Activated naive CD8-positive, alpha-beta T cell treated with anti-CD3 and anti-CD28 coated beads, Interleukin-2, amount 10 ng/mL, durations not matched to agents 7 days and 5 days (primary cell): ENCODE data around the gene KRTAP4-9. TPM values are rescaled to one million over a fixed set of nuclear protein-coding genes. Genes with fewer than 3 reads are reported as not detected.
"Not testable (repeated sequence)": the region's sequence is repeated elsewhere in the genome, so short reads cannot be mapped to it uniquely, and the experiment has no call there.

Experiments
- ATAC-seq: fragments of 150-1000 bp; cut with Tn5 transposase; one replicate; pipeline ENCODE4 v1.10.0; 2021; ENCODE audit warnings: low read depth, moderate library complexity
- POLR2A ChIA-PET: fragments of 350-600 bp; sonication (Branson Sonifier 250); formaldehyde crosslinking; loops from one replicate; lab custom pipeline; 2021; ENCODE audit warnings: antibody characterized with exemption; lab: Charles Lee
- DNase-seq: peaks from one replicate; pipeline ENCODE4 v3.0.0; 2021
- H3K27ac Mint-ChIP-seq: one replicate; pipeline ENCODE4 v1.8.0; 2022; ENCODE audit warnings: mild to moderate bottlenecking, mixed read lengths
- H3K27me3 Mint-ChIP-seq: one replicate; pipeline ENCODE4 v1.8.0; 2022; ENCODE audit warnings: mild to moderate bottlenecking, moderate library complexity, mixed read lengths
- H3K36me3 Mint-ChIP-seq: one replicate; pipeline ENCODE4 v1.8.0; 2021; ENCODE audit warnings: mild to moderate bottlenecking, mixed read lengths
- H3K4me1 Mint-ChIP-seq: one replicate; pipeline ENCODE4 v1.8.0; 2021; ENCODE audit warnings: mixed read lengths
- H3K4me3 Mint-ChIP-seq: one replicate; pipeline ENCODE4 v1.8.0; 2022; ENCODE audit warnings: mild to moderate bottlenecking, moderate library complexity, mixed read lengths
- H3K9me3 Mint-ChIP-seq: one replicate; pipeline ENCODE4 v1.8.0; 2021; ENCODE audit warnings: mixed read lengths
- total RNA-seq, 2 experiments: library from RNA; stranded (reverse); gene quantifications; one replicate each; pipeline ENCODE4 v1.2.3, GENCODE V29; 2021

Gene KRTAP4-9
- total RNA-seq, 2 experiments from 2014 or later: not detected

GRCh38 chr17:41125064-41125463, 19.9 kb downstream of the KRTAP4-9 start:
- no peak for ATAC-seq
- POLR2A ChIA-PET: no interaction called here
- no peak for DNase-seq
- Mint-ChIP-seq H3K4me3 (no peak overlapping the region), H3K4me1 (peaks cover 13% of the 10 kb centered on the region), H3K27ac (no peak overlapping the region), H3K36me3 (peaks cover 1% of the 10 kb centered on the region), H3K9me3 (peaks cover 4% of the 10 kb centered on the region), H3K27me3 (peaks cover 2% of the 10 kb centered on the region)

- POLR2A ChIA-PET: interaction anchor here (0.6 kb wide), 1 partner anchor 564 kb away, joined by 3 read pairs; no protein-coding TSS in a partner anchor
- peaks cover 10% of the 10 kb centered on the region for H3K4me1 Mint-ChIP-seq
Observed at GRCh38 chr17:41126412-41126811, 21.2 kb downstream of the KRTAP4-9 start.

GRCh38 chr17:41127371-41127770, 22.2 kb downstream of the KRTAP4-9 start:
- DNase-seq: no peak
- no peak for ATAC-seq
- H3K27ac Mint-ChIP-seq: no peak overlapping the region
- no peak overlapping the region for H3K4me3 Mint-ChIP-seq
- H3K36me3 Mint-ChIP-seq: no peaks in the 10 kb centered on the region
- peaks cover 10% of the 10 kb centered on the region for H3K4me1 Mint-ChIP-seq
- H3K9me3 Mint-ChIP-seq: peaks cover 2% of the 10 kb centered on the region
- POLR2A ChIA-PET: no interaction called here
- H3K27me3 Mint-ChIP-seq: peaks cover 2% of the 10 kb centered on the region

More at GRCh38 chr17:41126412-41126811, 21.2 kb downstream of the KRTAP4-9 start:
- H3K9me3 Mint-ChIP-seq: peaks cover 2% of the 10 kb centered on the region
- ATAC-seq: no peak
- no peak for DNase-seq
- no peak overlapping the region for H3K4me3 Mint-ChIP-seq
- H3K27ac Mint-ChIP-seq: no peak overlapping the region
- H3K36me3 Mint-ChIP-seq: no peaks in the 10 kb centered on the region
- peaks cover 2% of the 10 kb centered on the region for H3K27me3 Mint-ChIP-seq

- H3K4me3 Mint-ChIP-seq: no peak overlapping the region
- H3K27ac Mint-ChIP-seq: no peak overlapping the region
- POLR2A ChIA-PET: no interaction called here
Observed at GRCh38 chr17:41131979-41132378, 26.8 kb downstream of the KRTAP4-9 start.

GRCh38 chr17:41133880-41134735, 28.9 kb downstream of the KRTAP4-9 start:
- Mint-ChIP-seq H3K27ac (no peak overlapping the region), H3K4me1 (peaks cover 5% of the 10 kb centered on the region), H3K4me3 (no peak overlapping the region), H3K27me3 (no peaks in the 10 kb centered on the region), H3K36me3 (no peaks in the 10 kb centered on the region), H3K9me3 (peaks cover 5% of the 10 kb centered on the region)
- ATAC-seq: no peak
- POLR2A ChIA-PET: no interaction called here
- no peak for DNase-seq

More at GRCh38 chr17:41131979-41132378, 26.8 kb downstream of the KRTAP4-9 start:
- Mint-ChIP-seq H3K27me3 (peaks cover 2% of the 10 kb centered on the region), H3K4me1 (peaks cover 5% of the 10 kb centered on the region), H3K36me3 (no peaks in the 10 kb centered on the region), H3K9me3 (no peaks in the 10 kb centered on the region)
- ATAC-seq (no peak), DNase-seq (no peak)

- DNase-seq, H3K27ac Mint-ChIP-seq, H3K36me3 Mint-ChIP-seq, H3K4me3 Mint-ChIP-seq, ATAC-seq, H3K27me3 Mint-ChIP-seq, POLR2A ChIA-PET, H3K4me1 Mint-ChIP-seq: not testable (repeated sequence)
- peaks cover 29% of the 10 kb centered on the region for H3K9me3 Mint-ChIP-seq
Observed at GRCh38 chr17:41139865-41140264, 34.7 kb downstream of the KRTAP4-9 start.

- Mint-ChIP-seq H3K9me3 (peaks cover 29% of the 10 kb centered on the region), H3K27ac (no peak within 1 kb of the TSS)
- POLR2A ChIA-PET: no interaction called here
Observed at GRCh38 chr17:41140360-41141131, 35.4 kb downstream of the KRTAP4-9 start, which contains the start of gene KRTAP4-6. Gene KRTAP4-6 (minus strand): TSS chr17:41140544. CDS start chr17:41140487, 57 bp downstream.

GRCh38 chr17:41141361-41141760, 36.2 kb downstream of the KRTAP4-9 start:
- DNase-seq: no peak
- H3K4me3 Mint-ChIP-seq: no peak overlapping the region
- H3K9me3 Mint-ChIP-seq: peaks cover 29% of the 10 kb centered on the region
- ATAC-seq: no peak
- POLR2A ChIA-PET: no interaction called here
- no peaks in the 10 kb centered on the region for H3K4me1 Mint-ChIP-seq
- no peak overlapping the region for H3K27ac Mint-ChIP-seq
- H3K36me3 Mint-ChIP-seq: peaks cover 7% of the 10 kb centered on the region
- peaks cover 2% of the 10 kb centered on the region for H3K27me3 Mint-ChIP-seq

More at GRCh38 chr17:41140360-41141131, 35.4 kb downstream of the KRTAP4-9 start, which contains the start of gene KRTAP4-6:
- DNase-seq (no peak), ATAC-seq (no peak)
- Mint-ChIP-seq H3K4me1 (no peaks in the 10 kb centered on the region), H3K27me3 (peaks cover 2% of the 10 kb centered on the region), H3K36me3 (peaks cover 7% of the 10 kb centered on the region), H3K4me3 (no peak within 1 kb of the TSS)

- no peak for DNase-seq
- ATAC-seq: no peak
- peaks cover 21% of the 10 kb centered on the region for H3K9me3 Mint-ChIP-seq
- POLR2A ChIA-PET: no interaction called here
- peaks cover 5% of the 10 kb centered on the region for H3K36me3 Mint-ChIP-seq
- H3K4me3 Mint-ChIP-seq: no peak overlapping the region
- H3K27ac Mint-ChIP-seq: no peak overlapping the region
- peaks cover 2% of the 10 kb centered on the region for H3K27me3 Mint-ChIP-seq
- H3K4me1 Mint-ChIP-seq: no peaks in the 10 kb centered on the region
Observed at GRCh38 chr17:41144846-41145245, 39.7 kb downstream of the KRTAP4-9 start.

- H3K4me1 Mint-ChIP-seq: no peaks in the 10 kb centered on the region
- peaks cover 5% of the 10 kb centered on the region for H3K36me3 Mint-ChIP-seq
- POLR2A ChIA-PET: no interaction called here
- peaks cover 21% of the 10 kb centered on the region for H3K9me3 Mint-ChIP-seq
- no peak overlapping the region for H3K27ac Mint-ChIP-seq
- H3K4me3 Mint-ChIP-seq: no peak overlapping the region
- DNase-seq: no peak
- peaks cover 2% of the 10 kb centered on the region for H3K27me3 Mint-ChIP-seq
- no peak for ATAC-seq
Observed at GRCh38 chr17:41145261-41145660, 40.1 kb downstream of the KRTAP4-9 start.

GRCh38 chr17:41147531-41148204, 42.5 kb downstream of the KRTAP4-9 start:
- ATAC-seq (no peak), DNase-seq (no peak)
- Mint-ChIP-seq H3K36me3 (peaks cover 3% of the 10 kb centered on the region), H3K27ac (no peak overlapping the region), H3K4me3 (no peak overlapping the region), H3K9me3 (peaks cover 11% of the 10 kb centered on the region), H3K4me1 (no peaks in the 10 kb centered on the region), H3K27me3 (peaks cover 2% of the 10 kb centered on the region)
- POLR2A ChIA-PET: no interaction called here

- H3K4me1 Mint-ChIP-seq, ATAC-seq, H3K27me3 Mint-ChIP-seq, DNase-seq, H3K9me3 Mint-ChIP-seq, H3K4me3 Mint-ChIP-seq, POLR2A ChIA-PET, H3K36me3 Mint-ChIP-seq, H3K27ac Mint-ChIP-seq: not testable (repeated sequence)
Observed at GRCh38 chr17:41148971-41149651, 43.9 kb downstream of the KRTAP4-9 start.

- POLR2A ChIA-PET: no interaction called here
- H3K4me1 Mint-ChIP-seq: no peaks in the 10 kb centered on the region
Observed at GRCh38 chr17:41149652-41149985, 44.4 kb downstream of the KRTAP4-9 start, which contains the start of gene KRTAP4-5. Gene KRTAP4-5 (minus strand): TSS chr17:41149825. CDS start chr17:41149767, 58 bp downstream.

More at GRCh38 chr17:41149652-41149985, 44.4 kb downstream of the KRTAP4-9 start, which contains the start of gene KRTAP4-5:
- ATAC-seq: no peak
- Mint-ChIP-seq H3K36me3 (no peaks in the 10 kb centered on the region), H3K27me3 (peaks cover 2% of the 10 kb centered on the region), H3K9me3 (no peaks in the 10 kb centered on the region), H3K4me3 (no peak within 1 kb of the TSS), H3K27ac (no peak within 1 kb of the TSS)
- DNase-seq: no peak
